Mammary epithelial cell (primary cell): ENCODE results near the gene PTGES2.

Experiments used
- CTCF ChIP-seq, 2 donors: IDR thresholded peaks in 1 of 2; conservative IDR thresholded peaks in 1 of 2; 2 replicates each; pipeline ENCODE4 v1.5.1; 2011 to 2012; ENCODE audit warnings: inconsistent platforms in 2 of 2, low read length in 2 of 2, mild to moderate bottlenecking in 2 of 2, control low read depth in 1 of 2, low read depth in 1 of 2; ENCODE audit not compliant: insufficient read depth in 1 of 2; ENCODE audit errors: extremely low read depth in 1 of 2
- EZH2 ChIP-seq: IDR thresholded peaks from 2 replicates; pipeline ENCODE4 v1.6.1; 2012; ENCODE audit warnings: low read length, inconsistent platforms, borderline replicate concordance

- no peak for TF ChIP-seq CTCF (conservative IDR thresholded peaks at IDR 0.05 in 1 of 2, IDR thresholded peaks at IDR 0.05 in 1 of 2; ENCODE audit: extremely low read depth in 1 of 2, insufficient read depth in 1 of 2, low read depth in 1 of 2, low read length in 2 of 2)
- TF ChIP-seq EZH2: no peak
Observed at GRCh38 chr9:128118472-128118857, 9.1 kb downstream of the PTGES2 start.
